Measurements from ENCODE around the gene POU6F2. TPM values are rescaled to one million over a fixed set of nuclear protein-coding genes. Genes with fewer than 3 reads are reported as not detected.

The POU6F2 gene
- total RNA-seq, 1 experiment from 2014 or later: not detected

- Histone ChIP-seq H3K27ac (ENCODE audit: low read depth, low read length, poor library complexity, severe bottlenecking) (no peak overlapping the region), H3K27me3 (replicated peaks; ENCODE audit: insufficient read depth, low read depth, low read length, poor library complexity) (no peaks in the 10 kb centered on the region), H3K4me1 (ENCODE audit: insufficient read depth, low read length, poor library complexity, severe bottlenecking) (no peaks in the 10 kb centered on the region), H3K4me3 (ENCODE audit: low read depth, low read length, poor library complexity, severe bottlenecking) (no peak overlapping the region), H3K36me3 (ENCODE audit: insufficient read depth, low read length, poor library complexity, severe bottlenecking) (no peaks in the 10 kb centered on the region), H3K9me3 (ENCODE audit: low read depth, low read length, poor library complexity, severe bottlenecking) (no peaks in the 10 kb centered on the region)
- TF ChIP-seq, protein P1, sequence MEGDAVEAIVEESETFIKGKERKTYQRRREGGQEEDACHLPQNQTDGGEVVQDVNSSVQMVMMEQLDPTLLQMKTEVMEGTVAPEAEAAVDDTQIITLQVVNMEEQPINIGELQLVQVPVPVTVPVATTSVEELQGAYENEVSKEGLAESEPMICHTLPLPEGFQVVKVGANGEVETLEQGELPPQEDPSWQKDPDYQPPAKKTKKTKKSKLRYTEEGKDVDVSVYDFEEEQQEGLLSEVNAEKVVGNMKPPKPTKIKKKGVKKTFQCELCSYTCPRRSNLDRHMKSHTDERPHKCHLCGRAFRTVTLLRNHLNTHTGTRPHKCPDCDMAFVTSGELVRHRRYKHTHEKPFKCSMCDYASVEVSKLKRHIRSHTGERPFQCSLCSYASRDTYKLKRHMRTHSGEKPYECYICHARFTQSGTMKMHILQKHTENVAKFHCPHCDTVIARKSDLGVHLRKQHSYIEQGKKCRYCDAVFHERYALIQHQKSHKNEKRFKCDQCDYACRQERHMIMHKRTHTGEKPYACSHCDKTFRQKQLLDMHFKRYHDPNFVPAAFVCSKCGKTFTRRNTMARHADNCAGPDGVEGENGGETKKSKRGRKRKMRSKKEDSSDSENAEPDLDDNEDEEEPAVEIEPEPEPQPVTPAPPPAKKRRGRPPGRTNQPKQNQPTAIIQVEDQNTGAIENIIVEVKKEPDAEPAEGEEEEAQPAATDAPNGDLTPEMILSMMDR (conservative IDR thresholded peaks at IDR 0.05; ENCODE audit: low read depth, low read length): no peak
- ChIA-PET POLR2A (ENCODE audit: low non-redundant PET) (no interaction called here), CTCF (no interaction called here)
- DNase-seq (ENCODE audit: low spot score): no peak
- no TSS peak for BruUV-seq (replicated peaks)
- intact Hi-C loops (cut with micrococcal nuclease; ENCODE audit: unreplicated experiment): no loop called here
Observed at GRCh38 chr7:39145935-39146334, 168.2 kb downstream of the POU6F2 start.

- no peak overlapping the region for H3K4me3 ChIP-seq (ENCODE audit: low read depth, low read length, poor library complexity, severe bottlenecking)
- CTCF ChIA-PET: no interaction called here
- peaks cover 27% of the 10 kb centered on the region for H3K27me3 ChIP-seq (replicated peaks; ENCODE audit: insufficient read depth, low read depth, low read length, poor library complexity)
- DNase-seq (ENCODE audit: low spot score): no peak
- H3K36me3 ChIP-seq (ENCODE audit: insufficient read depth, low read length, poor library complexity, severe bottlenecking): no peaks in the 10 kb centered on the region
- H3K4me1 ChIP-seq (ENCODE audit: insufficient read depth, low read length, poor library complexity, severe bottlenecking): no peaks in the 10 kb centered on the region
- TF ChIP-seq EZH2 (IDR thresholded peaks at IDR 0.05; ENCODE audit: borderline replicate concordance, low read depth, low read length, poor library complexity, severe bottlenecking): no peak
- TF ChIP-seq, protein P1 (conservative IDR thresholded peaks at IDR 0.05; ENCODE audit: low read depth, low read length): no peak
- BruUV-seq (replicated peaks): no TSS peak
- intact Hi-C loops (cut with micrococcal nuclease; ENCODE audit: unreplicated experiment): no loop called here
- no peaks in the 10 kb centered on the region for H3K9me3 ChIP-seq (ENCODE audit: low read depth, low read length, poor library complexity, severe bottlenecking)
- POLR2A ChIA-PET (ENCODE audit: low non-redundant PET): no interaction called here
- H3K27ac ChIP-seq (ENCODE audit: low read depth, low read length, poor library complexity, severe bottlenecking): no peak overlapping the region
Observed at GRCh38 chr7:39152701-39153100, 175.0 kb downstream of the POU6F2 start.

DNA sequence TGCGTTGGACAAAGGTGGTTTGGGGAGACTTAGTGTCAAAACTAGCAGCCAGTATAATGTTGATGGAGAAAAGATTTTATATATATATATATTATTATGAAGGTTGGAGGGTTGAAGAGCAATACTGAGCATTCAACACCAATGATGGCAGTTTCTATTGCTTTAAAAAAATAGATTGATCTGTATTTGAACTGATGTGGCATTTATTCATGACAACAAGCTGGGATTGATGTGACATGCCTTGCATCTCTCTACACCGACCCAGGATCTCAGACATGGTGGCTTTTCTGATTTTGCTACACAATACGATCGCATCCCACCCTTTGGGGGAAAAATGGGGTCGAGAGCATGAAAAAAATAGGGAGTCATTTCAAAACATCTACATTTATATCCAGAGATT lies 175.4 kb downstream of the POU6F2 start:
- no peaks in the 10 kb centered on the region for H3K4me1 ChIP-seq (ENCODE audit: insufficient read depth, low read length, poor library complexity, severe bottlenecking)
- H3K27ac ChIP-seq (ENCODE audit: low read depth, low read length, poor library complexity, severe bottlenecking): no peak overlapping the region
- H3K27me3 ChIP-seq (replicated peaks; ENCODE audit: insufficient read depth, low read depth, low read length, poor library complexity): peaks cover 31% of the 10 kb centered on the region
- H3K36me3 ChIP-seq (ENCODE audit: insufficient read depth, low read length, poor library complexity, severe bottlenecking): no peaks in the 10 kb centered on the region
- TF ChIP-seq, protein P1 (conservative IDR thresholded peaks at IDR 0.05; ENCODE audit: low read depth, low read length): no peak
- no peak for TF ChIP-seq EZH2 (IDR thresholded peaks at IDR 0.05; ENCODE audit: borderline replicate concordance, low read depth, low read length, poor library complexity, severe bottlenecking)
- ChIA-PET CTCF (no interaction called here), POLR2A (ENCODE audit: low non-redundant PET) (no interaction called here)
- no peak overlapping the region for H3K4me3 ChIP-seq (ENCODE audit: low read depth, low read length, poor library complexity, severe bottlenecking)
- DNase-seq (ENCODE audit: low spot score): no peak
- intact Hi-C loops (cut with micrococcal nuclease; ENCODE audit: unreplicated experiment): no loop called here
- no peaks in the 10 kb centered on the region for H3K9me3 ChIP-seq (ENCODE audit: low read depth, low read length, poor library complexity, severe bottlenecking)
- no TSS peak for BruUV-seq (replicated peaks)

All from A673 (cell line).